Erythroblast (primary cell): ENCODE measurements around the gene IPO9.

Source experiments
- GATA1 ChIP-seq: IDR thresholded peaks from 2 replicates; pipeline ENCODE4 v1.6.1; 2011; ENCODE audit warnings: low read depth, mild to moderate bottlenecking, control low read depth, low read length, moderate library complexity
- POLR2A ChIP-seq: IDR thresholded peaks from 2 replicates; pipeline ENCODE4 v1.6.1; 2011; ENCODE audit warnings: mild to moderate bottlenecking, low read length

- TF ChIP-seq POLR2A (no peak), GATA1 (no peak)
Observed at GRCh38 chr1:201906336-201906735, 77.4 kb downstream of the IPO9 start.
